Nephron (organoid): Measurements from ENCODE around the gene CA7.

Experiments
- H3K27ac Mint-ChIP-seq, 3 experiments: 2 replicates each; pipeline ENCODE4 v1.8.0; 2020; ENCODE audit warnings: mixed read lengths in 3 of 3, mild to moderate bottlenecking in 2 of 3, moderate library complexity in 1 of 3
- H3K27me3 Mint-ChIP-seq: 2 replicates; pipeline ENCODE4 v1.8.0; 2021; ENCODE audit warnings: low read depth, mild to moderate bottlenecking, moderate library complexity, mixed read lengths
- H3K36me3 Mint-ChIP-seq: 2 replicates; pipeline ENCODE4 v1.8.0; 2020; ENCODE audit warnings: low read depth, mixed read lengths
- H3K4me1 Mint-ChIP-seq: 2 replicates; pipeline ENCODE4 v1.8.0; 2020; ENCODE audit warnings: mixed read lengths
- H3K4me3 Mint-ChIP-seq, 3 experiments: 2 replicates each; pipeline ENCODE4 v1.8.0; 2020; ENCODE audit warnings: mild to moderate bottlenecking in 3 of 3, mixed read lengths in 3 of 3, moderate library complexity in 2 of 3
- H3K9me3 Mint-ChIP-seq: 2 replicates; pipeline ENCODE4 v1.8.0; 2020; ENCODE audit warnings: mixed read lengths
- TF ChIP-seq, protein P1 (sequence below), 3 experiments: fragments of 200-600 bp; sonication (generic); IDR thresholded peaks; one replicate each; pipeline ENCODE4 v1.5.0; 2021; ENCODE audit warnings: antibody characterized with exemption in 3 of 3; ENCODE audit not compliant: unreplicated experiment in 3 of 3

Gene CA7

DNA sequence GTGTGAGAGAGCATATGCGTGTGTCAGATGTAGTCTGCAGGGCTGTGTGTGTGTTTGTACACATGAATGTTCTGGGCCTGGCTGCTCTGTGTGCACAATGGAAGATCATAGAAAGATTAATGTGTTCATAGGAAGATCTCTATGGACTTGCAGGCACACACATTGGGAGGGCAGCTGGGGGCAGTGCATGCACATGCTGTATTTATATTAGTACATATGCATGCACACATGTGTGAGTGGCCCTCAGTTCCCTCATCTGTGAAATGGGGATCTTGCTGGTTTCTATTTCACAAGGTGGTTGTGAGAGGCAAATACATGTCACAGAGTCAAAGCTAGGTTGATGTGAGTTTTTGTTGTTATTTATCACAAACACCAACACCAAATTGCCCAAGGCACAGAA lies 2.1 kb downstream of the CA7 start:
- Mint-ChIP-seq H3K4me3 (peak overlapping the region; percentile 50 to 63 (median 63)), H3K9me3 (no peaks in the 10 kb centered on the region), H3K4me1 (peaks cover 12% of the 10 kb centered on the region), H3K36me3 (no peaks in the 10 kb centered on the region), H3K27ac (no peak overlapping the region), H3K27me3 (peaks cover 88% of the 10 kb centered on the region)
- TF ChIP-seq, protein P1, sequence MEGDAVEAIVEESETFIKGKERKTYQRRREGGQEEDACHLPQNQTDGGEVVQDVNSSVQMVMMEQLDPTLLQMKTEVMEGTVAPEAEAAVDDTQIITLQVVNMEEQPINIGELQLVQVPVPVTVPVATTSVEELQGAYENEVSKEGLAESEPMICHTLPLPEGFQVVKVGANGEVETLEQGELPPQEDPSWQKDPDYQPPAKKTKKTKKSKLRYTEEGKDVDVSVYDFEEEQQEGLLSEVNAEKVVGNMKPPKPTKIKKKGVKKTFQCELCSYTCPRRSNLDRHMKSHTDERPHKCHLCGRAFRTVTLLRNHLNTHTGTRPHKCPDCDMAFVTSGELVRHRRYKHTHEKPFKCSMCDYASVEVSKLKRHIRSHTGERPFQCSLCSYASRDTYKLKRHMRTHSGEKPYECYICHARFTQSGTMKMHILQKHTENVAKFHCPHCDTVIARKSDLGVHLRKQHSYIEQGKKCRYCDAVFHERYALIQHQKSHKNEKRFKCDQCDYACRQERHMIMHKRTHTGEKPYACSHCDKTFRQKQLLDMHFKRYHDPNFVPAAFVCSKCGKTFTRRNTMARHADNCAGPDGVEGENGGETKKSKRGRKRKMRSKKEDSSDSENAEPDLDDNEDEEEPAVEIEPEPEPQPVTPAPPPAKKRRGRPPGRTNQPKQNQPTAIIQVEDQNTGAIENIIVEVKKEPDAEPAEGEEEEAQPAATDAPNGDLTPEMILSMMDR (IDR thresholded peaks at IDR 0.05; ENCODE audit: unreplicated experiment in 3 of 3), result no peak

- Mint-ChIP-seq H3K9me3 (no peaks in the 10 kb centered on the region), H3K4me1 (peaks cover 12% of the 10 kb centered on the region), H3K27ac (no peak overlapping the region), H3K4me3 (no peak overlapping the region), H3K36me3 (no peaks in the 10 kb centered on the region), H3K27me3 (peaks cover 82% of the 10 kb centered on the region)
- TF ChIP-seq, protein P1 (IDR thresholded peaks at IDR 0.05; ENCODE audit: unreplicated experiment in 3 of 3), result no peak
Measured at GRCh38 chr16:66846831-66847230, 2.6 kb downstream of the CA7 start.

GRCh38 chr16:66847533-66848067 lies 3.4 kb downstream of the CA7 start:
- TF ChIP-seq, protein P1 (IDR thresholded peaks at IDR 0.05; ENCODE audit: unreplicated experiment in 3 of 3), result no peak
- H3K27ac Mint-ChIP-seq, result no peak overlapping the region
- H3K9me3 Mint-ChIP-seq, result no peaks in the 10 kb centered on the region
- H3K36me3 Mint-ChIP-seq, result no peaks in the 10 kb centered on the region
- H3K27me3 Mint-ChIP-seq, result peaks cover 75% of the 10 kb centered on the region
- no peak overlapping the region for H3K4me3 Mint-ChIP-seq
- peaks cover 12% of the 10 kb centered on the region for H3K4me1 Mint-ChIP-seq

- H3K9me3 Mint-ChIP-seq, result no peaks in the 10 kb centered on the region
- no peak overlapping the region for H3K4me3 Mint-ChIP-seq
- H3K36me3 Mint-ChIP-seq, result no peaks in the 10 kb centered on the region
- H3K27ac Mint-ChIP-seq, result no peak overlapping the region
- TF ChIP-seq, protein P1 (IDR thresholded peaks at IDR 0.05; ENCODE audit: unreplicated experiment in 3 of 3), result no peak
- peaks cover 69% of the 10 kb centered on the region for H3K27me3 Mint-ChIP-seq
- H3K4me1 Mint-ChIP-seq, result peaks cover 12% of the 10 kb centered on the region
Measured at GRCh38 chr16:66848172-66848571, 4.0 kb downstream of the CA7 start.

GRCh38 chr16:66849021-66849420 lies 4.8 kb downstream of the CA7 start:
- Mint-ChIP-seq H3K27ac (no peak overlapping the region), H3K27me3 (peaks cover 63% of the 10 kb centered on the region), H3K4me1 (peaks cover 12% of the 10 kb centered on the region), H3K9me3 (no peaks in the 10 kb centered on the region), H3K4me3 (no peak overlapping the region), H3K36me3 (no peaks in the 10 kb centered on the region)
- TF ChIP-seq, protein P1 (IDR thresholded peaks at IDR 0.05; ENCODE audit: unreplicated experiment in 3 of 3), result no peak

DNA sequence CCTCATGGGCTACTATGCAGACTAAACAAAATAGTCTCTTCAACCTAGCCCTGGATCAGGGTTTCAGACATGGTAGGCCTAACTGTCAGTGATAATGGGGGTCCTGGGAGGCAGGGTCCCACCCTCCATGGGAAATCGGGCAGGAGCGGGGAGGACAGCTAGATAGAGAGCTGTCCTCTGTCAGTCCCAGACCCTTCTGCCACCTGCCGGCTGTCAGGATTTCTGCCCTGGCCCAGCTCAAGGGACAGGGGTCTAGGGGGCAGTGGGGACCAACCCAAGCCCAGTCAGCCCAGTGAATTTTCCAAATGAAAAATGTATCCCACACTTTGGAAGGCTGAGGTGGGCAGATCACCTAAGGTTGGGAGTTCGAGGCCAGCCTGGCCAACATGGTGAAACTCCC lies 5.3 kb downstream of the CA7 start:
- H3K27ac Mint-ChIP-seq, result no peak overlapping the region
- H3K9me3 Mint-ChIP-seq, result no peaks in the 10 kb centered on the region
- no peaks in the 10 kb centered on the region for H3K36me3 Mint-ChIP-seq
- H3K27me3 Mint-ChIP-seq, result peaks cover 59% of the 10 kb centered on the region
- peaks cover 12% of the 10 kb centered on the region for H3K4me1 Mint-ChIP-seq
- TF ChIP-seq, protein P1 (IDR thresholded peaks at IDR 0.05; ENCODE audit: unreplicated experiment in 3 of 3), result no peak
- H3K4me3 Mint-ChIP-seq, result no peak overlapping the region
